ENCODE measurements around the gene AIF1L. TPM values are rescaled to one million over a fixed set of nuclear protein-coding genes. Genes with fewer than 3 reads are reported as not detected.

Gene AIF1L
- total and polyA plus RNA-seq, 4 donors: 0.61 to 1.8 (median 1.2) TPM

- no peaks in the 10 kb centered on the region for H3K27me3 ChIP-seq (ENCODE audit: control insufficient read depth in 4 of 4, insufficient read depth in 4 of 4, low read length in 3 of 4)
- no peaks in the 10 kb centered on the region for H3K4me1 ChIP-seq (ENCODE audit: control insufficient read depth in 4 of 4, insufficient read depth in 4 of 4, low read length in 3 of 4)
- no peak for DNase-seq (ENCODE audit: low spot score)
- H3K36me3 ChIP-seq (ENCODE audit: control insufficient read depth in 4 of 4, insufficient read depth in 3 of 4, low read depth in 1 of 4, low read length in 3 of 4): no peaks in the 10 kb centered on the region
- no peak overlapping the region for H3K9ac ChIP-seq (ENCODE audit: low read depth in 1 of 2, low read length in 2 of 2)
- WGBS: 86% methylated on average over 9 of the region's 9 CpGs
- no peak overlapping the region for H3K4me3 ChIP-seq (ENCODE audit: low read depth in 1 of 3, low read length in 3 of 3)
- no peak overlapping the region for H3K27ac ChIP-seq (ENCODE audit: low read depth in 1 of 2, low read length in 2 of 2)
- H3K9me3 ChIP-seq (ENCODE audit: control insufficient read depth in 4 of 4, low read length in 3 of 4): no peaks in the 10 kb centered on the region
- TF ChIP-seq FOXA1 (IDR thresholded peaks at IDR 0.05) (no peak), GABPA (IDR thresholded peaks at IDR 0.05 in 1 of 2, conservative IDR thresholded peaks at IDR 0.05 in 1 of 2) (no peak), SP1 (IDR thresholded peaks at IDR 0.05) (no peak), HNF4G (IDR thresholded peaks at IDR 0.05) (no peak), NR2F2 (IDR thresholded peaks at IDR 0.05) (no peak), RAD21 (IDR thresholded peaks at IDR 0.05) (no peak)
These were observed 6.7 kb downstream of the AIF1L start for GRCh38 chr9:131103024-131103423.

DNA sequence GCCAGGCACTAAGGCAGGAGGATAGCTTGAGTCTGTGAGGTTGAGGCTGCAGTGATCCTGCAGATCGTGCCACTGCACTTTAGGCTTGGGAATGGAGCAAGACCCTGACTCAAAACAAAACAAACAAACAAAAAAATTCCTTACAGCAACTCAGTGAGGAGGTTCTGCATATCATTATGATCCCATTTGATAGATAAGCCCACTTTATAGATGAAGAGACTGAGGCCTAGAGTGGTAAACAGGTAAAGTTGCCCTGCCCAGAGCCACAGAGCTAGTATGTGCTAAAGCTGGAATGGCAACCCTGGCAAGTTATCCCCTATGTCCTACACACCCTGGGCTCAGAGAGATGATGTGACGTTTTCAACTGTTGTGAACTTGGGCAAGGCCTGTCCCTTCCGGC is 7.2 kb downstream of the AIF1L start:
- no peaks in the 10 kb centered on the region for H3K36me3 ChIP-seq (ENCODE audit: control insufficient read depth in 4 of 4, insufficient read depth in 3 of 4, low read depth in 1 of 4, low read length in 3 of 4)
- H3K9ac ChIP-seq (ENCODE audit: low read depth in 1 of 2, low read length in 2 of 2): no peak overlapping the region
- H3K4me3 ChIP-seq (ENCODE audit: low read depth in 1 of 3, low read length in 3 of 3): no peak overlapping the region
- no peaks in the 10 kb centered on the region for H3K4me1 ChIP-seq (ENCODE audit: control insufficient read depth in 4 of 4, insufficient read depth in 4 of 4, low read length in 3 of 4)
- no peaks in the 10 kb centered on the region for H3K9me3 ChIP-seq (ENCODE audit: control insufficient read depth in 4 of 4, low read length in 3 of 4)
- WGBS: 94% methylated on average over 3 of the region's 3 CpGs
- no peak overlapping the region for H3K27ac ChIP-seq (ENCODE audit: low read depth in 1 of 2, low read length in 2 of 2)
- no peak for DNase-seq (ENCODE audit: low spot score)
- TF ChIP-seq YY1 (IDR thresholded peaks at IDR 0.05) (no peak), REST (IDR thresholded peaks at IDR 0.05) (no peak), JUND (IDR thresholded peaks at IDR 0.05) (no peak), EGR1 (IDR thresholded peaks at IDR 0.05; ENCODE audit: low read depth in 2 of 2) (no peak), RXRA (IDR thresholded peaks at IDR 0.05) (no peak), CTCF (IDR thresholded peaks at IDR 0.05; ENCODE audit: low read depth, low read length, missing input control) (no peak), MAX (IDR thresholded peaks at IDR 0.05) (no peak), GABPA (IDR thresholded peaks at IDR 0.05 in 1 of 2, conservative IDR thresholded peaks at IDR 0.05 in 1 of 2) (no peak), RAD21 (IDR thresholded peaks at IDR 0.05) (no peak), FOXA2 (IDR thresholded peaks at IDR 0.05) (no peak)
- TF ChIP-seq, protein P1, sequence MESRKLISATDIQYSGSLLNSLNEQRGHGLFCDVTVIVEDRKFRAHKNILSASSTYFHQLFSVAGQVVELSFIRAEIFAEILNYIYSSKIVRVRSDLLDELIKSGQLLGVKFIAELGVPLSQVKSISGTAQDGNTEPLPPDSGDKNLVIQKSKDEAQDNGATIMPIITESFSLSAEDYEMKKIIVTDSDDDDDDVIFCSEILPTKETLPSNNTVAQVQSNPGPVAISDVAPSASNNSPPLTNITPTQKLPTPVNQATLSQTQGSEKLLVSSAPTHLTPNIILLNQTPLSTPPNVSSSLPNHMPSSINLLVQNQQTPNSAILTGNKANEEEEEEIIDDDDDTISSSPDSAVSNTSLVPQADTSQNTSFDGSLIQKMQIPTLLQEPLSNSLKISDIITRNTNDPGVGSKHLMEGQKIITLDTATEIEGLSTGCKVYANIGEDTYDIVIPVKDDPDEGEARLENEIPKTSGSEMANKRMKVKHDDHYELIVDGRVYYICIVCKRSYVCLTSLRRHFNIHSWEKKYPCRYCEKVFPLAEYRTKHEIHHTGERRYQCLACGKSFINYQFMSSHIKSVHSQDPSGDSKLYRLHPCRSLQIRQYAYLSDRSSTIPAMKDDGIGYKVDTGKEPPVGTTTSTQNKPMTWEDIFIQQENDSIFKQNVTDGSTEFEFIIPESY (IDR thresholded peaks at IDR 0.05): no peak
- H3K27me3 ChIP-seq (ENCODE audit: control insufficient read depth in 4 of 4, insufficient read depth in 4 of 4, low read length in 3 of 4): no peaks in the 10 kb centered on the region
